Panc1 (cell line): ENCODE results near the gene FAS. TPM values are rescaled to one million over a fixed set of nuclear protein-coding genes. Genes with fewer than 3 reads are reported as not detected.

Source experiments
- ATAC-seq: fragments of 200-7000 bp; cut with Tn5 transposase; 2 replicates; pipeline ENCODE4 v1.9.1; 2020; ENCODE audit warnings: mild to moderate bottlenecking, moderate library complexity
- BruUV-seq: library from RNA; stranded (reverse); fragments of 400-500 nt; replicated peaks from 2 replicates; lab custom pipeline; 2021; lab: Mats Ljungman, UMichigan
- CTCF ChIA-PET: fragments of 300-600 bp; sonication (Branson Sonifier 250); formaldehyde crosslinking; loops from one replicate; lab custom pipeline; 2022; ENCODE audit warnings: antibody characterized with exemption; lab: Charles Lee
- POLR2A ChIA-PET: fragments of 300-600 bp; sonication (Branson Sonifier 250); formaldehyde crosslinking; loops from one replicate; lab custom pipeline; 2022; ENCODE audit warnings: antibody characterized with exemption; lab: Charles Lee
- DNase-seq: peaks from one replicate; pipeline ENCODE4 v3.0.0-alpha.2; 2010; ENCODE audit warnings: low read depth, low spot score
- H3K27ac ChIP-seq: 2 replicates; pipeline ENCODE4 v1.5.1; 2011; ENCODE audit warnings: mild to moderate bottlenecking, low read length, inconsistent platforms
- H3K27me3 ChIP-seq: fragments of 200-500 bp; sonication (Bioruptor generic); 2 replicates; pipeline ENCODE4 v1.6.0; 2014; ENCODE audit warnings: low read length, inconsistent platforms; ENCODE audit not compliant: control insufficient read depth, insufficient read depth
- H3K36me3 ChIP-seq: fragments of 200-500 bp; sonication (Bioruptor generic); 2 replicates; pipeline ENCODE4 v1.5.1; 2014; ENCODE audit warnings: inconsistent platforms, mild to moderate bottlenecking, low read length, moderate library complexity; ENCODE audit not compliant: control insufficient read depth, insufficient read depth
- H3K4me1 ChIP-seq: 2 replicates; pipeline ENCODE4 v1.5.1; 2011; ENCODE audit warnings: inconsistent platforms, mild to moderate bottlenecking, low read length, moderate library complexity; ENCODE audit not compliant: control insufficient read depth, insufficient read depth
- H3K4me3 ChIP-seq, 2 experiments: 2 replicates each; pipeline ENCODE4 v1.5.1; 2011 to 2012; ENCODE audit warnings: low read depth in 2 of 2, low read length in 2 of 2, mild to moderate bottlenecking in 2 of 2, inconsistent platforms in 1 of 2, moderate library complexity in 1 of 2
- H3K9me3 ChIP-seq: fragments of 200-500 bp; sonication (Bioruptor generic); 2 replicates; pipeline ENCODE4 v1.5.1; 2014; ENCODE audit warnings: low read depth, mild to moderate bottlenecking, inconsistent platforms, low read length, moderate library complexity; ENCODE audit not compliant: control insufficient read depth, insufficient read depth
- POLR2AphosphoS5 ChIP-seq: IDR thresholded peaks from 2 replicates; pipeline ENCODE4 v1.6.1; 2012; ENCODE audit warnings: mild to moderate bottlenecking, low read depth, low read length, moderate library complexity
- SIN3A ChIP-seq: IDR thresholded peaks from 2 replicates; pipeline ENCODE4 v1.6.1; 2012; ENCODE audit warnings: low read depth, mild to moderate bottlenecking, low read length, moderate library complexity, borderline replicate concordance; ENCODE audit not compliant: insufficient read depth
- TCF7L2 ChIP-seq: IDR thresholded peaks from 2 replicates; pipeline ENCODE4 v1.6.1; 2011; ENCODE audit warnings: mild to moderate bottlenecking, low read depth, low read length, inconsistent platforms
- in situ Hi-C: cut with HindIII; loops from 2 replicates; pipeline ENCODE4 v1.10.0; 2016; ENCODE audit warnings: low sequenced_read_pairs, low pct_unique_long_range_greater_than_20kb
- intact Hi-C: fragments of 100-400 bp; cut with micrococcal nuclease; formaldehyde crosslinking; loops from one replicate; pipeline ENCODE4 v1.10.0; 2022; ENCODE audit not compliant: unreplicated experiment
- total RNA-seq: library from RNA; stranded (reverse); gene quantifications from one replicate; pipeline ENCODE4 v1.2.1, GENCODE V29; 2021; ENCODE audit not compliant: unreplicated experiment
- TF ChIP-seq, protein P1 (sequence below), 2 experiments: IDR thresholded peaks; 2 replicates each; pipeline ENCODE4 v1.6.1; 2011 to 2012; ENCODE audit warnings: low read depth in 2 of 2, control low read depth in 1 of 2, low read length in 1 of 2, mild to moderate bottlenecking in 1 of 2, moderate library complexity in 1 of 2; ENCODE audit not compliant: insufficient read depth in 1 of 2
- TF ChIP-seq, protein P2 (sequence below): fragments of 450-650 bp; IDR thresholded peaks from 2 replicates; pipeline ENCODE4 v1.5.1; 2017; ENCODE audit warnings: mild to moderate bottlenecking

Gene FAS
- total RNA-seq, 1 experiment from 2014 or later, result 8.1 TPM

DNA sequence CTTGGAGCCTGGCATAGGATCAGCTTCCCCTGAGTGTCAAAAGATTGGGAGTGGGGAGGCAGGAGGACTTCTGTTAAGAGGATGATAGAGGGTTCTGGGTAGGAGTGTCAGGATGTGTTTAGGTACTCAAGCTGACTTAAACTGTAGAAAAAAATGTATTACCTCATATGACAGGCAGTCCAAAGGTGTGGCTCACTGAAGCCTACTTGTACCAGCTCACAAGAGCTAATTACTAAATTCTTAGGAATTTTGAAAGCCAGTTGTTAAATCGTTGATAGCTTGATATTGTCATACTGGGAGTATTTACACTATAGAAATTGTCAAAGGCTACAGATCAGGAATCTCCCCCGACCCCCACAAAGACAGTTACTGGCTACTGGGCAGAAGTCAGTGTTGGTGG is 32.1 kb downstream of the FAS start:
- TF ChIP-seq, protein P1, sequence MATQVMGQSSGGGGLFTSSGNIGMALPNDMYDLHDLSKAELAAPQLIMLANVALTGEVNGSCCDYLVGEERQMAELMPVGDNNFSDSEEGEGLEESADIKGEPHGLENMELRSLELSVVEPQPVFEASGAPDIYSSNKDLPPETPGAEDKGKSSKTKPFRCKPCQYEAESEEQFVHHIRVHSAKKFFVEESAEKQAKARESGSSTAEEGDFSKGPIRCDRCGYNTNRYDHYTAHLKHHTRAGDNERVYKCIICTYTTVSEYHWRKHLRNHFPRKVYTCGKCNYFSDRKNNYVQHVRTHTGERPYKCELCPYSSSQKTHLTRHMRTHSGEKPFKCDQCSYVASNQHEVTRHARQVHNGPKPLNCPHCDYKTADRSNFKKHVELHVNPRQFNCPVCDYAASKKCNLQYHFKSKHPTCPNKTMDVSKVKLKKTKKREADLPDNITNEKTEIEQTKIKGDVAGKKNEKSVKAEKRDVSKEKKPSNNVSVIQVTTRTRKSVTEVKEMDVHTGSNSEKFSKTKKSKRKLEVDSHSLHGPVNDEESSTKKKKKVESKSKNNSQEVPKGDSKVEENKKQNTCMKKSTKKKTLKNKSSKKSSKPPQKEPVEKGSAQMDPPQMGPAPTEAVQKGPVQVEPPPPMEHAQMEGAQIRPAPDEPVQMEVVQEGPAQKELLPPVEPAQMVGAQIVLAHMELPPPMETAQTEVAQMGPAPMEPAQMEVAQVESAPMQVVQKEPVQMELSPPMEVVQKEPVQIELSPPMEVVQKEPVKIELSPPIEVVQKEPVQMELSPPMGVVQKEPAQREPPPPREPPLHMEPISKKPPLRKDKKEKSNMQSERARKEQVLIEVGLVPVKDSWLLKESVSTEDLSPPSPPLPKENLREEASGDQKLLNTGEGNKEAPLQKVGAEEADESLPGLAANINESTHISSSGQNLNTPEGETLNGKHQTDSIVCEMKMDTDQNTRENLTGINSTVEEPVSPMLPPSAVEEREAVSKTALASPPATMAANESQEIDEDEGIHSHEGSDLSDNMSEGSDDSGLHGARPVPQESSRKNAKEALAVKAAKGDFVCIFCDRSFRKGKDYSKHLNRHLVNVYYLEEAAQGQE (IDR thresholded peaks at IDR 0.05; ENCODE audit: insufficient read depth in 1 of 2, low read depth in 2 of 2, low read length in 1 of 2), result no peak
- TF ChIP-seq SIN3A, result no peak
- ChIA-PET CTCF (no interaction called here), POLR2A (no interaction called here)
- no peaks in the 10 kb centered on the region for H3K36me3 ChIP-seq
- intact Hi-C loops (no loop called here), in situ Hi-C loops (loop anchor here (25.0 kb wide), 1 partner anchor 190 kb away; the partner anchor contains the start of gene CH25H)
- no peak for ATAC-seq
- peaks cover 3% of the 10 kb centered on the region; the same call in 1 of the 2 replicates for H3K9me3 ChIP-seq
- H3K4me3 ChIP-seq, result no peak overlapping the region
- no peaks in the 10 kb centered on the region for H3K27me3 ChIP-seq
- H3K27ac ChIP-seq, result no peak overlapping the region
- H3K4me1 ChIP-seq, result no peaks in the 10 kb centered on the region
- no TSS peak for BruUV-seq
- no peak for DNase-seq

DNA sequence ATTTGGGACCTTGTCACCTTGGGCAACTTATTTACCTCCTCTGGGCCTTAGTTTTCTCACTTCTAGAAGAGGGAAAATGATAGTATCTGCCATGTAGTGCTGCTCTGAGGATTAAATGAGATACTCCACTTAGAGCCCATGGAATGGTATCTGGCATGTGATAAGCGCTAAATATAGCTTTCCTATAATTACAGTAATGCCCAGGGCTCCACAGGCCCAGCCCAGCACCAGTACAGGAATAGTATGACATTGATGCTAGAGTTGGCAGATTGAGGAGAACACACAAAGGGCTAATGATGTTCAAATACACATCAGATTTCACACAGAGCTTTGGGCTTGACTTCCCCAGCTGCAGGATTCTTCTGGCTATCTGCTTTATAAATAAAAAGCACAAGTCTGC is 34.9 kb downstream of the FAS start:
- Histone ChIP-seq H3K36me3 (no peaks in the 10 kb centered on the region), H3K27ac (no peak overlapping the region), H3K9me3 (no peaks in the 10 kb centered on the region; the same call in 1 of the 2 replicates), H3K4me3 (no peak overlapping the region), H3K4me1 (no peaks in the 10 kb centered on the region), H3K27me3 (no peaks in the 10 kb centered on the region)
- TF ChIP-seq, protein P2, sequence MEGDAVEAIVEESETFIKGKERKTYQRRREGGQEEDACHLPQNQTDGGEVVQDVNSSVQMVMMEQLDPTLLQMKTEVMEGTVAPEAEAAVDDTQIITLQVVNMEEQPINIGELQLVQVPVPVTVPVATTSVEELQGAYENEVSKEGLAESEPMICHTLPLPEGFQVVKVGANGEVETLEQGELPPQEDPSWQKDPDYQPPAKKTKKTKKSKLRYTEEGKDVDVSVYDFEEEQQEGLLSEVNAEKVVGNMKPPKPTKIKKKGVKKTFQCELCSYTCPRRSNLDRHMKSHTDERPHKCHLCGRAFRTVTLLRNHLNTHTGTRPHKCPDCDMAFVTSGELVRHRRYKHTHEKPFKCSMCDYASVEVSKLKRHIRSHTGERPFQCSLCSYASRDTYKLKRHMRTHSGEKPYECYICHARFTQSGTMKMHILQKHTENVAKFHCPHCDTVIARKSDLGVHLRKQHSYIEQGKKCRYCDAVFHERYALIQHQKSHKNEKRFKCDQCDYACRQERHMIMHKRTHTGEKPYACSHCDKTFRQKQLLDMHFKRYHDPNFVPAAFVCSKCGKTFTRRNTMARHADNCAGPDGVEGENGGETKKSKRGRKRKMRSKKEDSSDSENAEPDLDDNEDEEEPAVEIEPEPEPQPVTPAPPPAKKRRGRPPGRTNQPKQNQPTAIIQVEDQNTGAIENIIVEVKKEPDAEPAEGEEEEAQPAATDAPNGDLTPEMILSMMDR, result no peak
- TF ChIP-seq TCF7L2 (no peak), SIN3A (no peak), POLR2AphosphoS5 (no peak)
- TF ChIP-seq, protein P1 (IDR thresholded peaks at IDR 0.05; ENCODE audit: insufficient read depth in 1 of 2, low read depth in 2 of 2, low read length in 1 of 2), result no peak
- BruUV-seq, result no TSS peak
- in situ Hi-C loops (no loop called here), intact Hi-C loops (no loop called here)
- ChIA-PET CTCF (no interaction called here), POLR2A (no interaction called here)
- DNase-seq (no peak), ATAC-seq (no peak)
